HepG2 (cell line): ENCODE results near the gene MACROD2. TPM values are rescaled to one million over a fixed set of nuclear protein-coding genes. Genes with fewer than 3 reads are reported as not detected.

Source experiments
- ATAC-seq: fragments of 200-7000 bp; cut with Tn5 transposase; 3 replicates; pipeline ENCODE4 v1.9.1; 2020; ENCODE audit warnings: mild to moderate bottlenecking, moderate library complexity
- BruUV-seq: library from RNA; stranded (reverse); fragments of 400-500 nt; replicated peaks from 2 replicates; lab custom pipeline; 2021; lab: Mats Ljungman, UMichigan
- CTCF ChIA-PET: fragments of 300-600 bp; formaldehyde crosslinking; extraction: SDS; loops from one replicate; lab custom pipeline; 2021; ENCODE audit warnings: low total read pairs, inconsistent platforms, low intra/inter-chr PET ratio; lab: Yijun Ruan, JAX
- POLR2A ChIA-PET: fragments of 350-600 bp; sonication (Branson Sonifier 250); formaldehyde crosslinking; loops from one replicate; lab custom pipeline; 2020; ENCODE audit warnings: antibody characterized with exemption, inconsistent platforms; lab: Yijun Ruan, JAX
- DNase-seq: peaks from one replicate; pipeline ENCODE4 v3.0.0-alpha.2; 2015; ENCODE audit warnings: low spot score
- FAIRE-seq: peaks from 3 replicates; lab custom pipeline; 2011; peaks lifted over from hg19 to GRCh38; lab: Jason Lieb, UNC
- H2AFZ ChIP-seq: one replicate; pipeline ENCODE4 v1.6.1; 2011; ENCODE audit warnings: low read length, inconsistent platforms
- H3K27ac ChIP-seq: fragments of 300-600 bp; 3 replicates; pipeline ENCODE4 v1.8.0; 2011; ENCODE audit warnings: mixed run types, mild to moderate bottlenecking, mixed read lengths, low read length, inconsistent platforms; ENCODE audit not compliant: insufficient read depth; ENCODE audit errors: extremely low read length
- H3K27me3 ChIP-seq, 2 experiments: fragments of 200-600 bp in 1 of 2; 2 replicates in 1 of 2; 3 replicates in 1 of 2; pipeline versions ENCODE4 v1.6.0 to v1.8.0; 2011; ENCODE audit warnings: low read length in 2 of 2, mild to moderate bottlenecking in 2 of 2, moderate library complexity in 2 of 2, inconsistent platforms in 1 of 2; ENCODE audit not compliant: insufficient read depth in 2 of 2, control insufficient read depth in 1 of 2
- H3K36me3 ChIP-seq, 2 experiments: fragments of 200-600 bp in 1 of 2; replicated peaks in 1 of 2; 2 replicates in 1 of 2; 3 replicates in 1 of 2; pipeline versions ENCODE4 v1.5.1 to v1.8.0; 2011; ENCODE audit warnings: low read length in 2 of 2, inconsistent platforms in 1 of 2; ENCODE audit not compliant: insufficient read depth in 2 of 2, control insufficient read depth in 1 of 2
- H3K4me1 ChIP-seq: 2 replicates; pipeline ENCODE4 v1.5.1; 2012; ENCODE audit warnings: low read length, inconsistent platforms; ENCODE audit not compliant: insufficient read depth
- H3K4me2 ChIP-seq: 2 replicates; pipeline ENCODE4 v1.6.0; 2011; ENCODE audit warnings: low read depth, low read length, inconsistent platforms
- H3K4me3 ChIP-seq, 3 experiments: fragments of 200-600 bp in 1 of 3; sonication (generic), shearing (Covaris generic) in 1 of 3; replicated peaks in 1 of 3; 2 replicates each; pipeline ENCODE4 v1.5.1; 2011 to 2016; ENCODE audit warnings: low read length in 3 of 3, inconsistent platforms in 2 of 3, low read depth in 2 of 3, mild to moderate bottlenecking in 2 of 3, control low read depth in 1 of 3, mixed read lengths in 1 of 3; ENCODE audit not compliant: insufficient read depth in 1 of 3
- H3K79me2 ChIP-seq: one replicate; pipeline ENCODE4 v1.6.1; 2011; ENCODE audit warnings: low read length, inconsistent platforms; ENCODE audit not compliant: insufficient read depth
- H3K9ac ChIP-seq: 2 replicates; pipeline ENCODE4 v1.6.0; 2011; ENCODE audit warnings: mild to moderate bottlenecking, low read depth, low read length, inconsistent platforms; ENCODE audit not compliant: insufficient read depth
- H3K9me3 ChIP-seq: 2 replicates; pipeline ENCODE4 v1.5.1; 2012; ENCODE audit warnings: mild to moderate bottlenecking, low read length
- H4K20me1 ChIP-seq: 2 replicates; pipeline ENCODE4 v1.6.0; 2011; ENCODE audit warnings: inconsistent platforms, mild to moderate bottlenecking, low read length, moderate library complexity; ENCODE audit not compliant: insufficient read depth
- GATAD2A ChIP-seq: IDR thresholded peaks from 2 replicates; pipeline ENCODE4 v1.6.1; 2016
- TRIM24 ChIP-seq: sonication (generic); formaldehyde crosslinking; IDR thresholded peaks from 2 replicates; pipeline ENCODE4 v1.8.0; 2022; ENCODE audit warnings: mild to moderate bottlenecking, missing genetic modification reagents
- ZNF143 ChIP-seq: sonication (generic); formaldehyde crosslinking; IDR thresholded peaks from 2 replicates; pipeline ENCODE4 v1.4.0; 2020; ENCODE audit warnings: missing genetic modification reagents
- ZNF678 ChIP-seq: sonication (generic); formaldehyde crosslinking; IDR thresholded peaks from 2 replicates; pipeline ENCODE4 v1.4.0; 2020; ENCODE audit warnings: mild to moderate bottlenecking, missing genetic modification reagents
- in situ Hi-C: cut with HindIII; loops from 2 replicates; pipeline ENCODE4 v1.10.0; 2017; ENCODE audit warnings: low pct_unique_long_range_greater_than_20kb; ENCODE audit not compliant: extremely low pct_ligation_motif_present
- intact Hi-C: fragments of 100-400 bp; cut with micrococcal nuclease; formaldehyde crosslinking; loops from one replicate; pipeline ENCODE4 v1.10.0; 2022; ENCODE audit not compliant: unreplicated experiment
- polyA plus RNA-seq, 8 experiments: library from polyadenylated mRNA; depleted of rRNA in 3 of 8; stranded (reverse) in 7 of 8; unstranded in 1 of 8; fragments of >200 nt; fragmentation: Illumina TruSeq in 4 of 8; extraction: Trizol in 4 of 8; gene quantifications; 2 replicates each; pipeline versions ENCODE4 v1.2.1 to v1.2.3, GENCODE V29; 2011 to 2016; ENCODE audit warnings: low read depth in 4 of 8, missing spikeins in 1 of 8, mixed read lengths in 1 of 8; ENCODE audit not compliant: insufficient read depth in 1 of 8
- total RNA-seq, 5 experiments: library from RNA; depleted of rRNA; stranded (reverse); fragments of >200 nt; fragmentation: Illumina TruSeq; extraction: Trizol; gene quantifications; 2 replicates each; pipeline ENCODE4 v1.2.3, GENCODE V29; 2016; ENCODE audit warnings: low read depth in 1 of 5
- TF ChIP-seq, protein P1 (sequence below): sonication (generic); formaldehyde crosslinking; IDR thresholded peaks from 2 replicates; pipeline ENCODE4 v1.5.1; 2020; ENCODE audit warnings: missing genetic modification reagents, mild to moderate bottlenecking, borderline replicate concordance
- TF ChIP-seq, protein P2 (sequence below): sonication (generic); formaldehyde crosslinking; IDR thresholded peaks from 2 replicates; pipeline ENCODE4 v1.8.1; 2023; ENCODE audit warnings: missing genetic modification reagents, mild to moderate bottlenecking, borderline replicate concordance
- TF ChIP-seq, protein P3 (sequence below): sonication (generic); formaldehyde crosslinking; IDR thresholded peaks from 2 replicates; pipeline ENCODE4 v1.4.0; 2020; ENCODE audit warnings: mild to moderate bottlenecking, missing genetic modification reagents, borderline replicate concordance
- TF ChIP-seq, protein P4 (sequence below): conservative IDR thresholded peaks from 2 replicates; pipeline ENCODE4 v1.6.1; 2018; ENCODE audit warnings: missing genetic modification reagents

Gene MACROD2
- total and polyA plus RNA-seq, 2 of the 13 experiments (the other 11 are each of a cell fraction or from before 2014, with no cell fraction given) = 0.13 to 0.51 TPM

DNA sequence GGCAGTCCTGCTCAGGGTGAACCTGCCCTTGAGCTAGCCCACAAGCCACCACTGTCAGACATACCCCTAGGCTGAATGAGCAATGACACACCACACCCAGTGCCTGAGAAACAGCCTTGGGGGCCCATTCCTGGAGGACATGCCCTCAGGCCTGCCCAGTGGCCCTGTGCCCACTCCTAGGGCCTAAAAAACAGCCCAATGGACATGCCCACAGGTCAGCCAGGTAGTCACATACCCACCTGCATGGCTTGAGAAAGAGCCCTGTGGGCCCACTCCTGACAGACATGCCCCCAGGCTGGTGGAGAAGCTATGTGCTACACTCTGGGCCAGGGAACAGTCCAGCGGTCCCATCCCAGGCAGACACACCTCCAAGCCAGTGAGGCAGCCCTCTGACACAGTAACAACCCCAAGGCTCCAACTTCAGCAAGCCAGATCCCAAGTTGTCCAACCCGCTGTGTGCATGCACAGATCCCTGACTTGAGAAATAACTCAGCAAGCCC, 2086.8 kb downstream of the MACROD2 start (continued):
- TF ChIP-seq, protein P1, sequence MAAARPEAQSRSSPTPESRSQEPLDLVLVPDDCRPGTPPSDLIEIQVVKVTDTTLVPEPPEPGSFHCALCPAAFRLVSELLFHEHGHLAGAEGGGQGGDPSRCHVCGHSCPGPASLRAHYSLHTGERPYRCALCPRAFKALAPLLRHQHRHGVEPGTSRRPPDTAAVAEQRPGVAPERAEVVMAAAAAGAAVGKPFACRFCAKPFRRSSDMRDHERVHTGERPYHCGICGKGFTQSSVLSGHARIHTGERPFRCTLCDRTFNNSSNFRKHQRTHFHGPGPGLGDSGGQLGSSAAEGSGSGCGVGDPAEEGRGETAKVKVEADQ = no peak
- TF ChIP-seq GATAD2A (no peak), ZNF678 (CRISPR knock-in tag) (no peak), ZNF143 (no peak)
- TF ChIP-seq, protein P2, sequence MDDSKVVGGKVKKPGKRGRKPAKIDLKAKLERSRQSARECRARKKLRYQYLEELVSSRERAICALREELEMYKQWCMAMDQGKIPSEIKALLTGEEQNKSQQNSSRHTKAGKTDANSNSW (CRISPR knock-in tag) = no peak
- TF ChIP-seq, protein P3, sequence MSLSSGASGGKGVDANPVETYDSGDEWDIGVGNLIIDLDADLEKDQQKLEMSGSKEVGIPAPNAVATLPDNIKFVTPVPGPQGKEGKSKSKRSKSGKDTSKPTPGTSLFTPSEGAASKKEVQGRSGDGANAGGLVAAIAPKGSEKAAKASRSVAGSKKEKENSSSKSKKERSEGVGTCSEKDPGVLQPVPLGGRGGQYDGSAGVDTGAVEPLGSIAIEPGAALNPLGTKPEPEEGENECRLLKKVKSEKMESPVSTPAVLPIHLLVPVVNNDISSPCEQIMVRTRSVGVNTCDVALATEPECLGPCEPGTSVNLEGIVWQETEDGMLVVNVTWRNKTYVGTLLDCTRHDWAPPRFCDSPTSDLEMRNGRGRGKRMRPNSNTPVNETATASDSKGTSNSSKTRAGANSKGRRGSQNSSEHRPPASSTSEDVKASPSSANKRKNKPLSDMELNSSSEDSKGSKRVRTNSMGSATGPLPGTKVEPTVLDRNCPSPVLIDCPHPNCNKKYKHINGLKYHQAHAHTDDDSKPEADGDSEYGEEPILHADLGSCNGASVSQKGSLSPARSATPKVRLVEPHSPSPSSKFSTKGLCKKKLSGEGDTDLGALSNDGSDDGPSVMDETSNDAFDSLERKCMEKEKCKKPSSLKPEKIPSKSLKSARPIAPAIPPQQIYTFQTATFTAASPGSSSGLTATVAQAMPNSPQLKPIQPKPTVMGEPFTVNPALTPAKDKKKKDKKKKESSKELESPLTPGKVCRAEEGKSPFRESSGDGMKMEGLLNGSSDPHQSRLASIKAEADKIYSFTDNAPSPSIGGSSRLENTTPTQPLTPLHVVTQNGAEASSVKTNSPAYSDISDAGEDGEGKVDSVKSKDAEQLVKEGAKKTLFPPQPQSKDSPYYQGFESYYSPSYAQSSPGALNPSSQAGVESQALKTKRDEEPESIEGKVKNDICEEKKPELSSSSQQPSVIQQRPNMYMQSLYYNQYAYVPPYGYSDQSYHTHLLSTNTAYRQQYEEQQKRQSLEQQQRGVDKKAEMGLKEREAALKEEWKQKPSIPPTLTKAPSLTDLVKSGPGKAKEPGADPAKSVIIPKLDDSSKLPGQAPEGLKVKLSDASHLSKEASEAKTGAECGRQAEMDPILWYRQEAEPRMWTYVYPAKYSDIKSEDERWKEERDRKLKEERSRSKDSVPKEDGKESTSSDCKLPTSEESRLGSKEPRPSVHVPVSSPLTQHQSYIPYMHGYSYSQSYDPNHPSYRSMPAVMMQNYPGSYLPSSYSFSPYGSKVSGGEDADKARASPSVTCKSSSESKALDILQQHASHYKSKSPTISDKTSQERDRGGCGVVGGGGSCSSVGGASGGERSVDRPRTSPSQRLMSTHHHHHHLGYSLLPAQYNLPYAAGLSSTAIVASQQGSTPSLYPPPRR (CRISPR knock-in tag) = no peak

DNA sequence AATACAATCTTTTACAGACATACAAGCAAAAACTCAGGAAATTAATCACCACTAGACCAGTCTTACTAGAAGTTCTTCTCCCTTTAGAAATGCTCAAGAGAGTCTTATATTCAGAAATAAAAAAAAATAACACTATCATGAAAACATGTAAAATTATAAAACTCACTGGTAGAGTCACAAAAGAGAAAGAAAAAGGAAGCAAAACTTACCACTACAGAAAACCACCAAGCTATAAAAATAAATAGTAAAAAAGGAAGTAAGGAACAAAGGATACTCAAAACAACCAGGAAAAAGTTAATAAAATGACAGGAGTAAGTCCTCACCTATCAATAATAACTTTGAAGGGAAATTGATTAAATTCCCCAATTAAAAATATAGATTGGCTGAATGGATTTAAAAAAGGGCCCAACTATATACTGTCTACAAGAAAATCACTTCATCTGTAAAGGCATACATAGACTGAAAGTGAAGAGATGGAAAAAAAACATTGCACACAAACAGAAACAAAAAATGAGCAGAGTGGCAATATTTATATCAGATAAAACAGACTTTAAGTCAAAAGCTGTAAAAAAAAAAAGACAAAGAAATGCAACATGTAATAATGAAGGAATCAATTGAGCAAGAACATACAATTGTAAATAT, 2088.4 kb downstream of the MACROD2 start:
- BruUV-seq = no TSS peak
- Histone ChIP-seq H3K27me3 (no peaks in the 10 kb centered on the region), H3K27ac (no peak overlapping the region), H3K4me2 (no peak overlapping the region), H3K4me1 (no peaks in the 10 kb centered on the region), H3K79me2 (no peaks in the 10 kb centered on the region), H3K36me3 (no peaks in the 10 kb centered on the region), H2AFZ (no peak overlapping the region), H3K9ac (no peak overlapping the region), H4K20me1 (no peaks in the 10 kb centered on the region), H3K9me3 (peaks cover 57% of the 10 kb centered on the region), H3K4me3 (no peak overlapping the region)
- DNase-seq (no peak), FAIRE-seq (no peak), ATAC-seq (no peak)
- intact Hi-C loops = no loop called here
- POLR2A ChIA-PET = no interaction called here
- in situ Hi-C loops = no loop called here
- TF ChIP-seq ZNF678 (CRISPR knock-in tag) (no peak), TRIM24 (CRISPR knock-in tag) (no peak)
- TF ChIP-seq, protein P4, sequence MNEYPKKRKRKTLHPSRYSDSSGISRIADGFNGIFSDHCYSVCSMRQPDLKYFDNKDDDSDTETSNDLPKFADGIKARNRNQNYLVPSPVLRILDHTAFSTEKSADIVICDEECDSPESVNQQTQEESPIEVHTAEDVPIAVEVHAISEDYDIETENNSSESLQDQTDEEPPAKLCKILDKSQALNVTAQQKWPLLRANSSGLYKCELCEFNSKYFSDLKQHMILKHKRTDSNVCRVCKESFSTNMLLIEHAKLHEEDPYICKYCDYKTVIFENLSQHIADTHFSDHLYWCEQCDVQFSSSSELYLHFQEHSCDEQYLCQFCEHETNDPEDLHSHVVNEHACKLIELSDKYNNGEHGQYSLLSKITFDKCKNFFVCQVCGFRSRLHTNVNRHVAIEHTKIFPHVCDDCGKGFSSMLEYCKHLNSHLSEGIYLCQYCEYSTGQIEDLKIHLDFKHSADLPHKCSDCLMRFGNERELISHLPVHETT (CRISPR knock-in tag) = no peak
- CTCF ChIA-PET = no interaction called here
